ENCODE data around the gene GAS7.

GRCh38 chr17:9973669-9974447 lies 224.5 kb downstream of the GAS7 start:
- no peak for TF ChIP-seq CTCF (IDR thresholded peaks at IDR 0.05)
- no peak for TF ChIP-seq POLR2A (IDR thresholded peaks at IDR 0.05)
